ENCODE measurements around the gene PSME1.

DNA sequence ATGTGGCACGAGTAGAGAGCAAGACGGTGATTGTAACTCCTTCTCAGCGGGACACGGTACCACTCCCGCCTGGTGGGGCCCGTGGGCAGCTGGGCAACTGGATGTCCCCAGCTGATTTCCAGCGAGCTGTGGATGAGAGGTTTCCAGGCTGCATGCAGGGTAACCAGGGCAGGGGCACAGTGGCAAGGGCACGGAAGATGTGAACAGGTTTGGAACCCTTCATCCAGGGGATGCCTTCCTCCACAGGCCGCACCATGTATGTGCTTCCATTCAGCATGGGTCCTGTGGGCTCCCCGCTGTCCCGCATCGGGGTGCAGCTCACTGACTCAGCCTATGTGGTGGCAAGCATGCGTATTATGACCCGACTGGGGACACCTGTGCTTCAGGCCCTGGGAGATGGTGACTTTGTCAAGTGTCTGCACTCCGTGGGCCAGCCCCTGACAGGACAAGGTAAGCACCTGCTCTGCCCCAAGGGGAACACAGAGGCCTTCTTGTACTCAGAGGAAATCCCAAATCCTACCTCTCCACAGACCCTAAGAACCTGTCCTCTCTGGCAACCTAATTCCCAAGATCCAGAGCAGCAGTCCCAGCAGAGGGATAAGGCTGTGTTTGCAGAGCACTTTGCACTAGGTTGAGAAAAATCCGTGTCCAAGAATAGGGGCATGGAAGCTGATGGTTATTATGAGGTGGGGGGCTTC is 37.6 kb upstream of the PSME1 start:
- TF ChIP-seq, protein P1, sequence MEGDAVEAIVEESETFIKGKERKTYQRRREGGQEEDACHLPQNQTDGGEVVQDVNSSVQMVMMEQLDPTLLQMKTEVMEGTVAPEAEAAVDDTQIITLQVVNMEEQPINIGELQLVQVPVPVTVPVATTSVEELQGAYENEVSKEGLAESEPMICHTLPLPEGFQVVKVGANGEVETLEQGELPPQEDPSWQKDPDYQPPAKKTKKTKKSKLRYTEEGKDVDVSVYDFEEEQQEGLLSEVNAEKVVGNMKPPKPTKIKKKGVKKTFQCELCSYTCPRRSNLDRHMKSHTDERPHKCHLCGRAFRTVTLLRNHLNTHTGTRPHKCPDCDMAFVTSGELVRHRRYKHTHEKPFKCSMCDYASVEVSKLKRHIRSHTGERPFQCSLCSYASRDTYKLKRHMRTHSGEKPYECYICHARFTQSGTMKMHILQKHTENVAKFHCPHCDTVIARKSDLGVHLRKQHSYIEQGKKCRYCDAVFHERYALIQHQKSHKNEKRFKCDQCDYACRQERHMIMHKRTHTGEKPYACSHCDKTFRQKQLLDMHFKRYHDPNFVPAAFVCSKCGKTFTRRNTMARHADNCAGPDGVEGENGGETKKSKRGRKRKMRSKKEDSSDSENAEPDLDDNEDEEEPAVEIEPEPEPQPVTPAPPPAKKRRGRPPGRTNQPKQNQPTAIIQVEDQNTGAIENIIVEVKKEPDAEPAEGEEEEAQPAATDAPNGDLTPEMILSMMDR (IDR thresholded peaks at IDR 0.05): no peak
- TF ChIP-seq POLR2A (IDR thresholded peaks at IDR 0.05): no peak
